ENCODE data around the gene SUGP1.

DNA sequence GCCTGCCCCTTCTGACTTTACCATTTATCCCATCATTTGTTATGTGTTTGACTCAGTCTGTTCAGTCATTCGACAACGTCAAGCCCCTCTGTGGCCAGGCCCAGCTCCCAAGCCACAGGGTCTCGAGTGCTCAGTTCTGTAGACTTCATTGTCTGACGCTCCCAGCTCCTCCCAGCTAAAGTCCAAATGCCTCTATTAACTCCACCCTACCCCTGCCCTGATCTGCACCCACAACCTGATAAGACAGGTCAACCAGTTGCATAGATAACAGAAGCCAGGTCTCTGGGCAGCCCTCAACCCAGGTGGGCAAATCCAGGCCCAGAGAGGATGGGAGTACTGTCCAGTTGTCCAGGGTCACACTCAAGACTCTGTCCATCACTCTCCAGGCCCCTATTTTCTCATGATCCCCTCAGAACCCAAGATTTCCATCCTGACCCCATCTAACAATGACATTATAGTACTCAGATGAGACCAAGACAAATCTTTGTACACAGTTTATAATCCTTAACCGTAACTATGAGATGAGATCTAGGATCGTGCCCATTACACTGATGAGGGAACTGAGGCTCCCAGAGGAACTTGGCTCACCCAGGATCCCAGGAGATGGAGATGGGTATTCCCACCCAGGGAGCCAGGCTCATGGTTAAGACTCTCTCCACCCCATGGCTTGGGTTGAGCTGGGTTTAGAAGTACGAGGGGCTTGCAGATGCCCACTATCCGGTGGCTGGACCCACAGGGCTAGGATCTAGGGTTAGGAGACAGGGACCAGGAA, 48.3 kb downstream of the SUGP1 start:
- TF ChIP-seq TEAD1 (CRISPR knock-in tag; IDR thresholded peaks at IDR 0.05) (no peak), ELF4 (CRISPR knock-in tag; IDR thresholded peaks at IDR 0.05; ENCODE audit: low read depth) (no peak), E2F4 (CRISPR knock-in tag; IDR thresholded peaks at IDR 0.05; ENCODE audit: borderline replicate concordance, low read depth) (no peak), IRF1 (CRISPR knock-in tag; IDR thresholded peaks at IDR 0.05) (no peak), ZNF416 (CRISPR knock-in tag; IDR thresholded peaks at IDR 0.05) (no peak), FOXK1 (CRISPR knock-in tag; IDR thresholded peaks at IDR 0.05) (no peak), MXD4 (CRISPR knock-in tag; IDR thresholded peaks at IDR 0.05; ENCODE audit: borderline replicate concordance) (no peak), ZNF263 (CRISPR knock-in tag; IDR thresholded peaks at IDR 0.05; ENCODE audit: low read depth) (no peak), NR2C2 (CRISPR knock-in tag; IDR thresholded peaks at IDR 0.05) (no peak)
- TF ChIP-seq, protein P1, sequence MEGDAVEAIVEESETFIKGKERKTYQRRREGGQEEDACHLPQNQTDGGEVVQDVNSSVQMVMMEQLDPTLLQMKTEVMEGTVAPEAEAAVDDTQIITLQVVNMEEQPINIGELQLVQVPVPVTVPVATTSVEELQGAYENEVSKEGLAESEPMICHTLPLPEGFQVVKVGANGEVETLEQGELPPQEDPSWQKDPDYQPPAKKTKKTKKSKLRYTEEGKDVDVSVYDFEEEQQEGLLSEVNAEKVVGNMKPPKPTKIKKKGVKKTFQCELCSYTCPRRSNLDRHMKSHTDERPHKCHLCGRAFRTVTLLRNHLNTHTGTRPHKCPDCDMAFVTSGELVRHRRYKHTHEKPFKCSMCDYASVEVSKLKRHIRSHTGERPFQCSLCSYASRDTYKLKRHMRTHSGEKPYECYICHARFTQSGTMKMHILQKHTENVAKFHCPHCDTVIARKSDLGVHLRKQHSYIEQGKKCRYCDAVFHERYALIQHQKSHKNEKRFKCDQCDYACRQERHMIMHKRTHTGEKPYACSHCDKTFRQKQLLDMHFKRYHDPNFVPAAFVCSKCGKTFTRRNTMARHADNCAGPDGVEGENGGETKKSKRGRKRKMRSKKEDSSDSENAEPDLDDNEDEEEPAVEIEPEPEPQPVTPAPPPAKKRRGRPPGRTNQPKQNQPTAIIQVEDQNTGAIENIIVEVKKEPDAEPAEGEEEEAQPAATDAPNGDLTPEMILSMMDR (IDR thresholded peaks at IDR 0.05) = no peak
